ENCODE measurements around the gene PLXNC1.

Gene PLXNC1

DNA sequence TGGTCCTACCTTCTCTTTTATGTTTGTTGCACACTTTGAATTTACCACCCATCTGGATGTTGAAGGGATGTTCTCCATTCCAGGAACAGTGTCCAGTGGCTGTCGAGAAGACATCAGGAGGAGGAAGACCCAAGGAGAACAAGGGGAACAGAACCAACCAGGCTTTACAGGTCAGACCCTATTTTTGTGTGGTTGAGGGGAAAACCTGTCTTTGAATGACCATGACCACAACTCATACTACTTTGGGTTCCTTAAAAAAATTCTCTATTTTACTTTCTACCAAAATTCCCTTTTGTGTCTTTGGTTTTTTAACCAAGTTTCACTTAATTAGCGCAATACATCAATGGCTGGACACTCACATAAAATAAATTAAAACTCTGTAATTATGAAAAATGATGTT, 78.7 kb downstream of the PLXNC1 start:
- no peaks in the 10 kb centered on the region for H3K9me3 ChIP-seq (ENCODE audit: insufficient read depth, low read depth, low read length)
- peaks cover 14% of the 10 kb centered on the region for H3K4me1 ChIP-seq (ENCODE audit: insufficient read depth, low read length, poor library complexity, severe bottlenecking)
- no peak overlapping the region for H3K9ac ChIP-seq (ENCODE audit: low read depth, low read length, poor library complexity, severe bottlenecking)
- H3K4me3 ChIP-seq (ENCODE audit: low read length, poor library complexity, severe bottlenecking): no peak overlapping the region
- no peak overlapping the region for H3K4me2 ChIP-seq (ENCODE audit: low read depth, low read length, poor library complexity, severe bottlenecking)
- peaks cover 12% of the 10 kb centered on the region; the same call in 1 of the 2 replicates for H3K36me3 ChIP-seq (ENCODE audit: insufficient read depth, low read length)
- H3K79me2 ChIP-seq (ENCODE audit: insufficient read depth, low read length): no peaks in the 10 kb centered on the region
- H4K20me1 ChIP-seq (ENCODE audit: insufficient read depth, low read length, poor library complexity, severe bottlenecking): no peaks in the 10 kb centered on the region
- TF ChIP-seq CTCF (conservative IDR thresholded peaks at IDR 0.05; ENCODE audit: low read length) (no peak), EZH2phosphoT487 (IDR thresholded peaks at IDR 0.05; ENCODE audit: borderline replicate concordance) (no peak)
- no peaks in the 10 kb centered on the region for H3K9me2 ChIP-seq (replicated peaks; ENCODE audit: low read depth, low read length)
- no peak overlapping the region for H2AFZ ChIP-seq (ENCODE audit: low read length)
- no peaks in the 10 kb centered on the region for H3K27me3 ChIP-seq (ENCODE audit: insufficient read depth, low read length, poor library complexity, severe bottlenecking)
- no peaks in the 10 kb centered on the region for H3F3A ChIP-seq (ENCODE audit: low read depth)

DNA sequence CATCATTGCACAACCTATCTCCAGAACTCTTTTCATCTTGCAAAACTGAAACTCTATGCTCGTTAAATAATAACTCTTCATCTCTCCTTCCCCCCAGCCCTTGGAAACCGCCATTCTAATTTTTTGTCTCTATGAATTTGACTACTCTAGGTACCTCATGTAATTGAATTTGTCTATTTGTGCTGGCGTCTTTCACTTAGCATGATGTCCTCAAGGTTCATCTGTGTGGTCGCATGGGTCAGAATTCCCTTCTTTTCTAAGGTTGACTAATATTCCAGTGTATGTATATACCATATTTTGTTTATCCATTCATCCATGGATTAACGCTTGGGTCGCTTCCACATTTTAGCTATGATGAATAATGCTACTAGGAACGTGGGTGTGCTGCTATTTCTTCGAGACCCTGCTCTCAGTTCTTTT, 80.1 kb downstream of the PLXNC1 start:
- Histone ChIP-seq H3K79me2 (ENCODE audit: insufficient read depth, low read length) (no peaks in the 10 kb centered on the region), H3K27me3 (ENCODE audit: insufficient read depth, low read length, poor library complexity, severe bottlenecking) (no peaks in the 10 kb centered on the region), H3K4me2 (ENCODE audit: low read depth, low read length, poor library complexity, severe bottlenecking) (no peak overlapping the region), H4K20me1 (ENCODE audit: insufficient read depth, low read length, poor library complexity, severe bottlenecking) (no peaks in the 10 kb centered on the region), H3K36me3 (ENCODE audit: insufficient read depth, low read length) (peaks cover 12% of the 10 kb centered on the region; the same call in 1 of the 2 replicates), H3K9me2 (replicated peaks; ENCODE audit: low read depth, low read length) (no peaks in the 10 kb centered on the region), H3K9ac (ENCODE audit: low read depth, low read length, poor library complexity, severe bottlenecking) (no peak overlapping the region), H3K4me1 (ENCODE audit: insufficient read depth, low read length, poor library complexity, severe bottlenecking) (peaks cover 14% of the 10 kb centered on the region), H3K9me3 (ENCODE audit: insufficient read depth, low read depth, low read length) (no peaks in the 10 kb centered on the region), H3F3A (ENCODE audit: low read depth) (no peaks in the 10 kb centered on the region), H2AFZ (ENCODE audit: low read length) (no peak overlapping the region), H3K4me3 (ENCODE audit: low read length, poor library complexity, severe bottlenecking) (no peak overlapping the region)
- TF ChIP-seq CTCF (conservative IDR thresholded peaks at IDR 0.05; ENCODE audit: low read length) (no peak), EZH2phosphoT487 (IDR thresholded peaks at IDR 0.05; ENCODE audit: borderline replicate concordance) (no peak)

DNA sequence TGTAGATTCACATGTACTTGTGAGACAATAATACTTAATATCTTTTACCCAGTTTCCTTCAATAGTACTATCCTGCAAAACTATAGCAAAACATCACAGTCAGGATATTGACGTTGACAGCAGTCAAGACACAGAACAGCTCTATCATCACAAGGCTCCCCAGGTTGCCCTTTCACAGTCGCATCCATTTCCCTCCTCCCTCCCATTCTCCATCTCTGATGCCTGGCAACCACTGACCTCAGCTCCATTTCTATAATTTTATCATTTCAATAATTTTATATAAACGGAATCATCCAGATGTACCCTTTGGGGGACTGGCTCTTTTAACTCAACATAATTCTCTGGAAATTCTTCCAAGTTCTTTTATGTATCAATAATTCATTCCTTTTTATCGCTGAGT, 81.5 kb downstream of the PLXNC1 start:
- Histone ChIP-seq H2AFZ (ENCODE audit: low read length) (no peak overlapping the region), H3K9me2 (replicated peaks; ENCODE audit: low read depth, low read length) (no peaks in the 10 kb centered on the region), H3K4me3 (ENCODE audit: low read length, poor library complexity, severe bottlenecking) (no peak overlapping the region), H3K9ac (ENCODE audit: low read depth, low read length, poor library complexity, severe bottlenecking) (no peak overlapping the region), H4K20me1 (ENCODE audit: insufficient read depth, low read length, poor library complexity, severe bottlenecking) (no peaks in the 10 kb centered on the region), H3K36me3 (ENCODE audit: insufficient read depth, low read length) (peaks cover 11% of the 10 kb centered on the region; the same call in 1 of the 2 replicates), H3K4me1 (ENCODE audit: insufficient read depth, low read length, poor library complexity, severe bottlenecking) (peaks cover 24% of the 10 kb centered on the region), H3K79me2 (ENCODE audit: insufficient read depth, low read length) (no peaks in the 10 kb centered on the region), H3K27me3 (ENCODE audit: insufficient read depth, low read length, poor library complexity, severe bottlenecking) (no peaks in the 10 kb centered on the region), H3K4me2 (ENCODE audit: low read depth, low read length, poor library complexity, severe bottlenecking) (no peak overlapping the region), H3K9me3 (ENCODE audit: insufficient read depth, low read depth, low read length) (no peaks in the 10 kb centered on the region), H3F3A (ENCODE audit: low read depth) (no peaks in the 10 kb centered on the region)
- no peak for TF ChIP-seq CTCF (conservative IDR thresholded peaks at IDR 0.05; ENCODE audit: low read length)
- no peak for TF ChIP-seq EZH2phosphoT487 (IDR thresholded peaks at IDR 0.05; ENCODE audit: borderline replicate concordance)

Measured in Loucy (cell line).